HepG2 (cell line): ENCODE measurements around the gene NOB1. TPM values are rescaled to one million over a fixed set of nuclear protein-coding genes. Genes with fewer than 3 reads are reported as not detected.

ENCODE experiments used
- CREB3 ChIP-seq: sonication (generic); formaldehyde crosslinking; IDR thresholded peaks from 2 replicates; pipeline ENCODE4 v1.5.0; 2020; ENCODE audit warnings: missing genetic modification reagents
- FOXC1 ChIP-seq: sonication (generic); formaldehyde crosslinking; IDR thresholded peaks from 2 replicates; pipeline ENCODE4 v1.8.0; 2022; ENCODE audit warnings: mild to moderate bottlenecking, missing genetic modification reagents, borderline replicate concordance
- FUBP1 ChIP-seq: sonication (generic); formaldehyde crosslinking; IDR thresholded peaks from 2 replicates; pipeline ENCODE4 v1.5.1; 2020; ENCODE audit warnings: missing genetic modification reagents, mild to moderate bottlenecking, borderline replicate concordance
- HMG20A ChIP-seq: IDR thresholded peaks from 2 replicates; pipeline ENCODE4 v1.6.1; 2016; ENCODE audit warnings: borderline replicate concordance
- HNRNPH1 ChIP-seq: fragments of 200-400 bp; formaldehyde crosslinking; optimal IDR thresholded peaks from 2 replicates; pipeline ENCODE3; 2017; ENCODE audit warnings: mild to moderate bottlenecking, low read depth, low read length
- MAFF ChIP-seq: IDR thresholded peaks from 2 replicates; pipeline ENCODE4 v1.6.1; 2011; ENCODE audit warnings: low read depth, low read length, improper control_type of control experiment
- MED1 ChIP-seq: sonication (generic); formaldehyde crosslinking; IDR thresholded peaks from 2 replicates; pipeline ENCODE4 v1.4.0; 2020; ENCODE audit warnings: missing genetic modification reagents
- MYNN ChIP-seq: sonication (generic); formaldehyde crosslinking; IDR thresholded peaks from 2 replicates; pipeline ENCODE4 v1.4.0; 2020; ENCODE audit warnings: mild to moderate bottlenecking, low read depth, missing genetic modification reagents
- SP2 ChIP-seq: sonication (generic); formaldehyde crosslinking; IDR thresholded peaks from 2 replicates; pipeline ENCODE4 v1.5.1; 2020; ENCODE audit warnings: mild to moderate bottlenecking, missing genetic modification reagents
- USF2 ChIP-seq, 2 experiments: sonication (generic) in 1 of 2; formaldehyde crosslinking in 1 of 2; IDR thresholded peaks; 2 replicates each; pipeline versions ENCODE4 v1.5.1 to v1.6.1; 2011 to 2020; ENCODE audit warnings: borderline replicate concordance in 1 of 2, low read depth in 1 of 2, low read length in 1 of 2, mild to moderate bottlenecking in 1 of 2, missing genetic modification reagents in 1 of 2, moderate library complexity in 1 of 2
- ZBTB44 ChIP-seq: sonication (generic); formaldehyde crosslinking; IDR thresholded peaks from 2 replicates; pipeline ENCODE4 v1.4.0; 2020; ENCODE audit warnings: missing genetic modification reagents
- ZNF12 ChIP-seq: sonication (generic); formaldehyde crosslinking; IDR thresholded peaks from 2 replicates; pipeline ENCODE4 v1.5.0; 2020; ENCODE audit warnings: missing genetic modification reagents
- ZNF335 ChIP-seq: sonication (generic); formaldehyde crosslinking; IDR thresholded peaks from 2 replicates; pipeline ENCODE4 v1.4.0; 2020; ENCODE audit warnings: missing genetic modification reagents
- ZNF703 ChIP-seq: sonication (generic); formaldehyde crosslinking; IDR thresholded peaks from 2 replicates; pipeline ENCODE4 v1.5.1; 2020; ENCODE audit warnings: missing genetic modification reagents, mild to moderate bottlenecking, moderate library complexity, borderline replicate concordance
- ZNF776 ChIP-seq: sonication (generic); formaldehyde crosslinking; IDR thresholded peaks from 2 replicates; pipeline ENCODE4 v1.4.0; 2020; ENCODE audit warnings: mild to moderate bottlenecking, missing genetic modification reagents
- ZNF780A ChIP-seq: sonication (generic); formaldehyde crosslinking; IDR thresholded peaks from 2 replicates; pipeline ENCODE4 v1.8.0; 2022; ENCODE audit warnings: mild to moderate bottlenecking, missing genetic modification reagents, moderate library complexity
- ZNF83 ChIP-seq: sonication (generic); formaldehyde crosslinking; IDR thresholded peaks from 2 replicates; pipeline ENCODE4 v1.4.0; 2020; ENCODE audit warnings: missing genetic modification reagents, mild to moderate bottlenecking, borderline replicate concordance
- ZNF878 ChIP-seq: sonication (generic); formaldehyde crosslinking; IDR thresholded peaks from 2 replicates; pipeline ENCODE4 v1.8.1; 2023; ENCODE audit warnings: mild to moderate bottlenecking, missing genetic modification reagents, moderate library complexity
- ZSCAN9 ChIP-seq: IDR thresholded peaks from 2 replicates; pipeline ENCODE4 v1.6.1; 2016; ENCODE audit warnings: borderline replicate concordance
- polyA plus RNA-seq, 8 experiments: library from polyadenylated mRNA; depleted of rRNA in 3 of 8; stranded (reverse) in 7 of 8; unstranded in 1 of 8; fragments of >200 nt; fragmentation: Illumina TruSeq in 4 of 8; extraction: Trizol in 4 of 8; gene quantifications; 2 replicates each; pipeline versions ENCODE4 v1.2.1 to v1.2.3, GENCODE V29; 2011 to 2016; ENCODE audit warnings: low read depth in 4 of 8, missing spikeins in 1 of 8, mixed read lengths in 1 of 8; ENCODE audit not compliant: insufficient read depth in 1 of 8
- total RNA-seq, 5 experiments: library from RNA; depleted of rRNA; stranded (reverse); fragments of >200 nt; fragmentation: Illumina TruSeq; extraction: Trizol; gene quantifications; 2 replicates each; pipeline ENCODE4 v1.2.3, GENCODE V29; 2016; ENCODE audit warnings: low read depth in 1 of 5
- TF ChIP-seq, protein P1 (sequence below): sonication (generic); formaldehyde crosslinking; IDR thresholded peaks from 2 replicates; pipeline ENCODE4 v1.8.0; 2022; ENCODE audit warnings: missing genetic modification reagents, mild to moderate bottlenecking, borderline replicate concordance

NOB1 gene
- total and polyA plus RNA-seq, 2 of the 13 experiments (the other 11 are each of a cell fraction or from before 2014, with no cell fraction given), result 47.1 to 162 TPM

DNA sequence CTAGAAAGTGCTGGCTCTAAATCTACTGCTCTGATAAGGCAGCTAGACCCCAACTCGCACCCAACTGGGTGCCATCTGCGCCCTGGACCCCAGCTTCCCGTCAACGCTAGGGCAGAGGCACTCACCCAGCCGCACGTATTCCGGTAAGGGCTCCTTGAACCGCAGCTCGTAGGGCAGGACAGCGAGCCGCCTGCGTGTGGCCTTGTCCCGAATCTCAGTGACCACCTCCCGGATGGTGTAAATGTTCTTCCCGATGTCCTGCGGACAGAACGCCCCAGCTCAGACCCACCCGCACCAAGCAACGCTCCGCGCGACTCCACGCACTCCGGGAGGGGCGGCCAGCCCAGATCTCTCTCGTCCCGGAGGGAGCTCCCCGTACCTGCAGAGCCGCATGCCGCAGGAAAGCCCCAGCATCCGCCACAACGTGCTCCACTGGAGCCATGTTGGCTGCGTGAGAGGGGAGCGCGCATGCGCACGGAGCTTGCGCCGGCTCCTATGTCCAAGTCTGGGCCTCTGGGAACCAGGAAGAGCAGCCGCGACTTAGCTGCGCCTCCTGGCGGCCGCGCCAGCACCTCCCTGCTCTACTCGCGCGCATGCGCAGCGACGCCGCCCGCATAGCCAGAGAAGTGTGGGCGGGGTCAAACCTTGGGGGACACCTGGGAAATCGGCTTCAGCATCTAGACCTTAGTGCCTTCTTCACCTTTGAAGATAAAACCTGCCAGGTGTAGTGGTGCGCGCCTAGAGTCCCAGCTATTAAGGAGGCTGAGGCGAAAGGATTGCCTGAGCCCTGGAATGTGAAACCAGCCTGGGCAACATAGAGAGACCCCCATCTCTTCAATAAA lies at the start of gene NOB1 (continued):
- TF ChIP-seq USF2 (IDR thresholded peaks at IDR 0.05; ENCODE audit: low read depth, low read length), result no peak
- no peak; the same call in 1 of the 2 replicates for TF ChIP-seq USF2 (CRISPR knock-in tag; IDR thresholded peaks at IDR 0.05; ENCODE audit: borderline replicate concordance)
- TF ChIP-seq ZNF780A, result peak; percentile 65; the same call in 1 of the 2 replicates
- TF ChIP-seq HNRNPH1, result no peak
- peak; percentile 90; the same call in 1 of the 2 replicates for TF ChIP-seq FUBP1 (CRISPR knock-in tag)
- TF ChIP-seq ZNF12 (CRISPR knock-in tag), result no peak
- TF ChIP-seq SP2 (CRISPR knock-in tag), result peak; percentile 26; the same call in 1 of the 2 replicates
- TF ChIP-seq ZNF335 (CRISPR knock-in tag), result 0 out of 2 replicates have a peak, but pooled peaks have one; percentile 72
- peak; percentile 86 for TF ChIP-seq MED1
- TF ChIP-seq, protein P1, sequence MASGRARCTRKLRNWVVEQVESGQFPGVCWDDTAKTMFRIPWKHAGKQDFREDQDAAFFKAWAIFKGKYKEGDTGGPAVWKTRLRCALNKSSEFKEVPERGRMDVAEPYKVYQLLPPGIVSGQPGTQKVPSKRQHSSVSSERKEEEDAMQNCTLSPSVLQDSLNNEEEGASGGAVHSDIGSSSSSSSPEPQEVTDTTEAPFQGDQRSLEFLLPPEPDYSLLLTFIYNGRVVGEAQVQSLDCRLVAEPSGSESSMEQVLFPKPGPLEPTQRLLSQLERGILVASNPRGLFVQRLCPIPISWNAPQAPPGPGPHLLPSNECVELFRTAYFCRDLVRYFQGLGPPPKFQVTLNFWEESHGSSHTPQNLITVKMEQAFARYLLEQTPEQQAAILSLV (CRISPR knock-in tag), result peak; percentile 94; the same call in 1 of the 2 replicates
- peak; percentile 92 for TF ChIP-seq MYNN
- TF ChIP-seq ZNF83 (CRISPR knock-in tag), result 0 out of 2 replicates have a peak, but pooled peaks have one; percentile 38
- no peak for TF ChIP-seq MAFF
- no peak for TF ChIP-seq ZNF703
- TF ChIP-seq ZBTB44 (CRISPR knock-in tag), result no peak
- TF ChIP-seq FOXC1, result peak; percentile 96; the same call in 1 of the 2 replicates
- peak; percentile 77 for TF ChIP-seq ZSCAN9
- no peak for TF ChIP-seq ZNF878 (CRISPR knock-in tag)
- 0 out of 2 replicates have a peak, but pooled peaks have one; percentile 62 for TF ChIP-seq CREB3 (CRISPR knock-in tag)
- TF ChIP-seq HMG20A, result peak; percentile 49; the same call in 1 of the 2 replicates
- peak; percentile 97 for TF ChIP-seq ZNF776
